Endothelial cell of umbilical vein (primary cell): Measurements from ENCODE around the gene TIRAP. TPM values are rescaled to one million over a fixed set of nuclear protein-coding genes. Genes with fewer than 3 reads are reported as not detected.

Source experiments
- BruUV-seq: library from RNA; stranded (reverse); fragments of 400-500 nt; replicated peaks from 2 replicates; lab custom pipeline; 2021; lab: Mats Ljungman, UMichigan
- CTCF ChIA-PET: fragments of 300-600, 350-600 bp; sonication (Branson Sonifier 250); formaldehyde crosslinking; loops from one replicate; lab custom pipeline; 2021; ENCODE audit warnings: antibody characterized with exemption, inconsistent platforms; lab: Charles Lee
- POLR2A ChIA-PET: fragments of 300-600, 350-600 bp; sonication (Branson Sonifier 250); formaldehyde crosslinking; loops from one replicate; lab custom pipeline; 2021; ENCODE audit warnings: antibody characterized with exemption, inconsistent platforms; lab: Charles Lee
- DNase-seq: peaks from one replicate; pipeline ENCODE4 v3.0.0-alpha.2; 2011; ENCODE audit warnings: low read depth, low spot score
- FAIRE-seq: peaks from 2 replicates; lab custom pipeline; 2011; peaks lifted over from hg19 to GRCh38; lab: Jason Lieb, UNC
- H2AFZ ChIP-seq: 2 replicates; pipeline ENCODE4 v1.6.0; 2012; ENCODE audit warnings: low read depth, low read length, control low read depth, inconsistent platforms
- H3K27ac ChIP-seq: 2 replicates; pipeline ENCODE4 v1.5.1; 2011; ENCODE audit warnings: low read depth, mild to moderate bottlenecking, control low read depth, low read length, moderate library complexity; ENCODE audit not compliant: insufficient read depth
- H3K27me3 ChIP-seq, 2 experiments: 2 replicates each; pipeline versions ENCODE4 v1.6.0 to v1.6.1; 2011; ENCODE audit warnings: low read length in 2 of 2, mixed read lengths in 1 of 2; ENCODE audit not compliant: control insufficient read depth in 2 of 2, insufficient read depth in 2 of 2
- H3K36me3 ChIP-seq, 2 experiments: 2 replicates in 1 of 2; 3 replicates in 1 of 2; pipeline ENCODE4 v1.5.1; 2011; ENCODE audit warnings: low read length in 2 of 2, mild to moderate bottlenecking in 1 of 2, moderate library complexity in 1 of 2; ENCODE audit not compliant: control insufficient read depth in 2 of 2, insufficient read depth in 2 of 2; ENCODE audit errors: extremely low read depth in 1 of 2
- H3K4me1 ChIP-seq: 3 replicates; pipeline ENCODE4 v1.5.1; 2011; ENCODE audit warnings: mild to moderate bottlenecking, low read length; ENCODE audit not compliant: control insufficient read depth, insufficient read depth; ENCODE audit errors: extremely low read depth
- H3K4me2 ChIP-seq: 2 replicates; pipeline ENCODE4 v1.6.1; 2011; ENCODE audit warnings: low read length, control low read depth, mixed read lengths; ENCODE audit not compliant: insufficient read depth
- H3K4me3 ChIP-seq, 3 experiments: fragments of 200-600 bp in 1 of 3; sonication (generic), shearing (Covaris generic) in 1 of 3; replicated peaks in 1 of 3; 2 replicates each; pipeline ENCODE4 v1.5.1; 2011 to 2016; ENCODE audit warnings: control low read depth in 3 of 3, low read length in 3 of 3, mild to moderate bottlenecking in 2 of 3, inconsistent platforms in 1 of 3, low read depth in 1 of 3, moderate library complexity in 1 of 3; ENCODE audit not compliant: insufficient read depth in 1 of 3
- H3K79me2 ChIP-seq: 2 replicates; pipeline ENCODE4 v1.6.0; 2012; ENCODE audit warnings: low read length, inconsistent platforms; ENCODE audit not compliant: control insufficient read depth, insufficient read depth
- H3K9ac ChIP-seq: replicated peaks from 2 replicates; pipeline ENCODE3; 2011; ENCODE audit warnings: low read length, control low read depth; ENCODE audit not compliant: insufficient read depth; ENCODE audit errors: extremely low read depth
- H3K9me1 ChIP-seq: replicated peaks from 3 replicates; pipeline ENCODE4 v1.6.0; 2011; ENCODE audit warnings: mild to moderate bottlenecking, low read length; ENCODE audit not compliant: control insufficient read depth, insufficient read depth; ENCODE audit errors: extremely low read depth
- H3K9me3 ChIP-seq: replicated peaks from 2 replicates; pipeline ENCODE4 v1.5.1; 2012; ENCODE audit warnings: low read length, inconsistent platforms; ENCODE audit not compliant: control insufficient read depth, insufficient read depth
- H4K20me1 ChIP-seq: replicated peaks from 2 replicates; pipeline ENCODE3; 2011; ENCODE audit warnings: mild to moderate bottlenecking, low read length; ENCODE audit not compliant: control insufficient read depth, insufficient read depth; ENCODE audit errors: extremely low read depth
- EZH2 ChIP-seq: IDR thresholded peaks from 2 replicates; pipeline ENCODE4 v1.6.1; 2012; ENCODE audit warnings: borderline replicate concordance, low read depth, mild to moderate bottlenecking, moderate library complexity, low read length, inconsistent platforms; ENCODE audit not compliant: severe bottlenecking
- FOS ChIP-seq: IDR thresholded peaks from 2 replicates; pipeline ENCODE4 v1.6.1; 2011; ENCODE audit warnings: mild to moderate bottlenecking, low read length, moderate library complexity, borderline replicate concordance; ENCODE audit not compliant: insufficient read depth
- GATA2 ChIP-seq: IDR thresholded peaks from 2 replicates; pipeline ENCODE4 v1.7.0; 2011; ENCODE audit warnings: low read depth, mild to moderate bottlenecking, moderate library complexity, mixed read lengths, low read length; ENCODE audit not compliant: insufficient read length, insufficient read depth
- JUN ChIP-seq: IDR thresholded peaks from 2 replicates; pipeline ENCODE4 v1.6.1; 2011; ENCODE audit warnings: borderline replicate concordance, low read depth; ENCODE audit not compliant: insufficient read length, insufficient read depth
- MYC ChIP-seq: IDR thresholded peaks from one replicate; pipeline ENCODE4 v1.6.1; 2011; ENCODE audit warnings: mild to moderate bottlenecking, low read depth, low read length
- POLR2A ChIP-seq: IDR thresholded peaks from 2 replicates; pipeline ENCODE4 v1.6.1; 2012; ENCODE audit warnings: low read depth, mild to moderate bottlenecking, control low read depth, low read length
- POLR2AphosphoS5 ChIP-seq: IDR thresholded peaks from 2 replicates; pipeline ENCODE4 v1.6.1; 2012; ENCODE audit warnings: low read depth, mild to moderate bottlenecking, control low read depth, low read length, moderate library complexity; ENCODE audit not compliant: insufficient read depth
- dilution Hi-C: fragments of 300-500 bp; cut with MboI; formaldehyde crosslinking; loops from one replicate; pipeline ENCODE4 v1.15.0; 2019; ENCODE audit warnings: low sequenced_read_pairs; ENCODE audit not compliant: extremely low pct_ligation_motif_present
- intact Hi-C: fragments of 100-400 bp; cut with micrococcal nuclease; formaldehyde crosslinking; loops from one replicate; pipeline ENCODE4 v1.10.0; 2022
- polyA plus RNA-seq, 4 experiments: library from polyadenylated mRNA; depleted of rRNA in 3 of 4; stranded (reverse) in 3 of 4; unstranded in 1 of 4; fragments of >200 nt; gene quantifications; 2 replicates each; pipeline versions ENCODE4 v1.2.1 to v1.2.3, GENCODE V29; 2011 to 2012; ENCODE audit warnings: missing spikeins in 1 of 4
- total RNA-seq: library from RNA; stranded (reverse); gene quantifications from 2 replicates; pipeline ENCODE4 v1.2.3, GENCODE V29; 2021
- TF ChIP-seq, protein P1 (sequence below), 2 donors: IDR thresholded peaks; 1 replicate in 1 of 2; 2 replicates in 1 of 2; pipeline ENCODE4 v1.5.1; 2011; ENCODE audit warnings: low read length in 2 of 2, mild to moderate bottlenecking in 2 of 2, moderate library complexity in 2 of 2, control low read depth in 1 of 2, inconsistent platforms in 1 of 2, low read depth in 1 of 2; ENCODE audit not compliant: insufficient read depth in 1 of 2; ENCODE audit errors: extremely low read depth in 1 of 2
- TF ChIP-seq, protein P2 (sequence below): IDR thresholded peaks from 2 replicates; pipeline ENCODE4 v1.6.1; 2011; ENCODE audit not compliant: insufficient read depth, insufficient read length

Gene TIRAP
- total and polyA plus RNA-seq, 2 donors (not counting 3 experiments of a cell fraction or from before 2014, with no cell fraction given), result 9.3 to 11.0 TPM

DNA sequence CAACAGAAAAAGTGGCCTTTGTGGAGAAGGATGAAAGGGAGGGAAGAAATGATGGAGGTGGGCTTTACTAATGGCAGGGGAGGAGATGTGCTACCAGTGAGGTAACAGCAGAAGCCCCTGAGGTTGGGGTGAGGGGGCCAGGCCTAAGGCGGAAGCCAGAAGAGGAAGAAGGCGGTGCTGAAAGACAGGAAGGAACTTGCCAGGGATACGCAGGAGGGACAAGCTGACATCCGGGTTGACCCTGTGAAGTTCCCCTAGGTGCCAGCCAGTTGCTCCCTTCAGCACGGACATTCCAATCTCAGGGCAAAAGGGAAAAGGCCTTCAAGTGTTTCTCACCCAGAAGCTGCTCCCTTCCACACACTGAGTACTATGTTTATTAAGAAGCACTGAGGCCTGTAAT is 2.3 kb upstream of the TIRAP start:
- H3K27me3 ChIP-seq, result no peaks in the 10 kb centered on the region
- H4K20me1 ChIP-seq, result no peaks in the 10 kb centered on the region
- peaks cover 0 to 8% of the 10 kb centered on the region in 2 experiments for H3K36me3 ChIP-seq
- dilution Hi-C loops, result no loop called here
- CTCF ChIA-PET, result no interaction called here
- H3K4me3 ChIP-seq, result no peak overlapping the region
- H3K9ac ChIP-seq, result no peak overlapping the region
- FAIRE-seq (peak; percentile 63), DNase-seq (no peak)
- H3K79me2 ChIP-seq, result no peaks in the 10 kb centered on the region
- no TSS peak for BruUV-seq
- no peaks in the 10 kb centered on the region for H3K9me1 ChIP-seq
- no peak overlapping the region for H3K4me2 ChIP-seq
- no peaks in the 10 kb centered on the region for H3K9me3 ChIP-seq
- H2AFZ ChIP-seq, result peak overlapping the region; percentile 31
- peaks cover 13% of the 10 kb centered on the region for H3K4me1 ChIP-seq
- POLR2A ChIA-PET, result no interaction called here
- no peak for TF ChIP-seq POLR2A
- TF ChIP-seq JUN, result no peak
- TF ChIP-seq FOS, result no peak
- TF ChIP-seq, protein P1, sequence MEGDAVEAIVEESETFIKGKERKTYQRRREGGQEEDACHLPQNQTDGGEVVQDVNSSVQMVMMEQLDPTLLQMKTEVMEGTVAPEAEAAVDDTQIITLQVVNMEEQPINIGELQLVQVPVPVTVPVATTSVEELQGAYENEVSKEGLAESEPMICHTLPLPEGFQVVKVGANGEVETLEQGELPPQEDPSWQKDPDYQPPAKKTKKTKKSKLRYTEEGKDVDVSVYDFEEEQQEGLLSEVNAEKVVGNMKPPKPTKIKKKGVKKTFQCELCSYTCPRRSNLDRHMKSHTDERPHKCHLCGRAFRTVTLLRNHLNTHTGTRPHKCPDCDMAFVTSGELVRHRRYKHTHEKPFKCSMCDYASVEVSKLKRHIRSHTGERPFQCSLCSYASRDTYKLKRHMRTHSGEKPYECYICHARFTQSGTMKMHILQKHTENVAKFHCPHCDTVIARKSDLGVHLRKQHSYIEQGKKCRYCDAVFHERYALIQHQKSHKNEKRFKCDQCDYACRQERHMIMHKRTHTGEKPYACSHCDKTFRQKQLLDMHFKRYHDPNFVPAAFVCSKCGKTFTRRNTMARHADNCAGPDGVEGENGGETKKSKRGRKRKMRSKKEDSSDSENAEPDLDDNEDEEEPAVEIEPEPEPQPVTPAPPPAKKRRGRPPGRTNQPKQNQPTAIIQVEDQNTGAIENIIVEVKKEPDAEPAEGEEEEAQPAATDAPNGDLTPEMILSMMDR (IDR thresholded peaks at IDR 0.05; ENCODE audit: extremely low read depth in 1 of 2, insufficient read depth in 1 of 2, low read depth in 1 of 2, low read length in 2 of 2), result no peak
- TF ChIP-seq GATA2, result no peak
- TF ChIP-seq POLR2AphosphoS5, result no peak
- no peak for TF ChIP-seq MYC
- TF ChIP-seq, protein P2, sequence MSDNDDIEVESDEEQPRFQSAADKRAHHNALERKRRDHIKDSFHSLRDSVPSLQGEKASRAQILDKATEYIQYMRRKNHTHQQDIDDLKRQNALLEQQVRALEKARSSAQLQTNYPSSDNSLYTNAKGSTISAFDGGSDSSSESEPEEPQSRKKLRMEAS, result no peak
- TF ChIP-seq EZH2, result no peak
- H3K27ac ChIP-seq, result no peak overlapping the region
- intact Hi-C loops, result no loop called here
